ENCODE data around the gene MEI1.

MEI1 gene

GRCh38 chr22:41782751-41783150, 83.4 kb downstream of the MEI1 start:
- H3K4me3 ChIP-seq (ENCODE audit: low read depth, low read length), result no peak overlapping the region
- no peaks in the 10 kb centered on the region for H3K9me3 ChIP-seq (ENCODE audit: control insufficient read depth, insufficient read depth, low read length)
- no peaks in the 10 kb centered on the region for H3K27me3 ChIP-seq (ENCODE audit: control insufficient read depth, insufficient read depth, low read length)
- no peaks in the 10 kb centered on the region for H3K4me1 ChIP-seq (ENCODE audit: control insufficient read depth, insufficient read depth, low read length)
- H3K9ac ChIP-seq (ENCODE audit: low read depth, low read length), result no peak overlapping the region
- no peak overlapping the region for H3K27ac ChIP-seq (ENCODE audit: low read depth, low read length)
- H3K36me3 ChIP-seq (ENCODE audit: control insufficient read depth, insufficient read depth, low read length), result no peaks in the 10 kb centered on the region

GRCh38 chr22:41787331-41787730, 88.0 kb downstream of the MEI1 start:
- no peaks in the 10 kb centered on the region for H3K9me3 ChIP-seq (ENCODE audit: control insufficient read depth, insufficient read depth, low read length)
- H3K27ac ChIP-seq (ENCODE audit: low read depth, low read length), result no peak overlapping the region
- no peak overlapping the region for H3K9ac ChIP-seq (ENCODE audit: low read depth, low read length)
- H3K27me3 ChIP-seq (ENCODE audit: control insufficient read depth, insufficient read depth, low read length), result no peaks in the 10 kb centered on the region
- no peaks in the 10 kb centered on the region for H3K4me1 ChIP-seq (ENCODE audit: control insufficient read depth, insufficient read depth, low read length)
- no peak overlapping the region for H3K4me3 ChIP-seq (ENCODE audit: low read depth, low read length)
- no peaks in the 10 kb centered on the region for H3K36me3 ChIP-seq (ENCODE audit: control insufficient read depth, insufficient read depth, low read length)

GRCh38 chr22:41793871-41794270, 94.6 kb downstream of the MEI1 start:
- Histone ChIP-seq H3K9me3 (ENCODE audit: control insufficient read depth, insufficient read depth, low read length) (no peaks in the 10 kb centered on the region), H3K4me1 (ENCODE audit: control insufficient read depth, insufficient read depth, low read length) (no peaks in the 10 kb centered on the region; the same call in 1 of the 2 replicates), H3K27ac (ENCODE audit: low read depth, low read length) (no peak overlapping the region), H3K36me3 (ENCODE audit: control insufficient read depth, insufficient read depth, low read length) (no peaks in the 10 kb centered on the region), H3K27me3 (ENCODE audit: control insufficient read depth, insufficient read depth, low read length) (no peaks in the 10 kb centered on the region), H3K9ac (ENCODE audit: low read depth, low read length) (no peak overlapping the region), H3K4me3 (ENCODE audit: low read depth, low read length) (no peak overlapping the region)

GRCh38 chr22:41798736-41799135, 99.4 kb downstream of the MEI1 start:
- no peaks in the 10 kb centered on the region for H3K36me3 ChIP-seq (ENCODE audit: control insufficient read depth, insufficient read depth, low read length)
- no peak overlapping the region for H3K9ac ChIP-seq (ENCODE audit: low read depth, low read length)
- no peak overlapping the region for H3K27ac ChIP-seq (ENCODE audit: low read depth, low read length)
- no peak overlapping the region for H3K4me3 ChIP-seq (ENCODE audit: low read depth, low read length)
- peaks cover 19% of the 10 kb centered on the region for H3K4me1 ChIP-seq (ENCODE audit: control insufficient read depth, insufficient read depth, low read length)
- no peaks in the 10 kb centered on the region for H3K9me3 ChIP-seq (ENCODE audit: control insufficient read depth, insufficient read depth, low read length)
- no peaks in the 10 kb centered on the region for H3K27me3 ChIP-seq (ENCODE audit: control insufficient read depth, insufficient read depth, low read length)

- Histone ChIP-seq H3K9me3 (ENCODE audit: control insufficient read depth, insufficient read depth, low read length) (no peaks in the 10 kb centered on the region), H3K27ac (ENCODE audit: low read depth, low read length) (peak overlapping the region; percentile 95), H3K27me3 (ENCODE audit: control insufficient read depth, insufficient read depth, low read length) (no peaks in the 10 kb centered on the region), H3K4me1 (ENCODE audit: control insufficient read depth, insufficient read depth, low read length) (peaks cover 19% of the 10 kb centered on the region), H3K4me3 (ENCODE audit: low read depth, low read length) (peak overlapping the region; percentile 82), H3K9ac (ENCODE audit: low read depth, low read length) (peak overlapping the region; percentile 74), H3K36me3 (ENCODE audit: control insufficient read depth, insufficient read depth, low read length) (no peaks in the 10 kb centered on the region)
These were observed 100.4 kb downstream of the MEI1 start for GRCh38 chr22:41799486-41800347.

GRCh38 chr22:41800348-41801146, 101.2 kb downstream of the MEI1 start, which contains the start of gene CCDC134:
TSS of gene CCDC134 (plus strand) at chr22:41800679. CDS start at chr22:41808891, 8,212 bp downstream.
- H3K36me3 ChIP-seq (ENCODE audit: control insufficient read depth, insufficient read depth, low read length), result no peaks in the 10 kb centered on the region
- no peaks in the 10 kb centered on the region for H3K9me3 ChIP-seq (ENCODE audit: control insufficient read depth, insufficient read depth, low read length)
- H3K9ac ChIP-seq (ENCODE audit: low read depth, low read length), result peak within 1 kb of the TSS; percentile 74
- peak within 1 kb of the TSS; percentile 95 for H3K27ac ChIP-seq (ENCODE audit: low read depth, low read length)
- H3K27me3 ChIP-seq (ENCODE audit: control insufficient read depth, insufficient read depth, low read length), result no peaks in the 10 kb centered on the region
- peaks cover 19% of the 10 kb centered on the region for H3K4me1 ChIP-seq (ENCODE audit: control insufficient read depth, insufficient read depth, low read length)
- peak within 1 kb of the TSS; percentile 82 for H3K4me3 ChIP-seq (ENCODE audit: low read depth, low read length)

- Histone ChIP-seq H3K4me1 (ENCODE audit: control insufficient read depth, insufficient read depth, low read length) (peaks cover 19% of the 10 kb centered on the region), H3K9ac (ENCODE audit: low read depth, low read length) (peak overlapping the region; percentile 74), H3K36me3 (ENCODE audit: control insufficient read depth, insufficient read depth, low read length) (no peaks in the 10 kb centered on the region), H3K9me3 (ENCODE audit: control insufficient read depth, insufficient read depth, low read length) (no peaks in the 10 kb centered on the region), H3K27ac (ENCODE audit: low read depth, low read length) (peak overlapping the region; percentile 95), H3K27me3 (ENCODE audit: control insufficient read depth, insufficient read depth, low read length) (no peaks in the 10 kb centered on the region), H3K4me3 (ENCODE audit: low read depth, low read length) (peak overlapping the region; percentile 82)
These were observed 102.0 kb downstream of the MEI1 start for GRCh38 chr22:41801147-41801819.

GRCh38 chr22:41801886-41802285, 102.6 kb downstream of the MEI1 start:
- H3K27ac ChIP-seq (ENCODE audit: low read depth, low read length), result no peak overlapping the region
- H3K36me3 ChIP-seq (ENCODE audit: control insufficient read depth, insufficient read depth, low read length), result no peaks in the 10 kb centered on the region
- no peaks in the 10 kb centered on the region for H3K27me3 ChIP-seq (ENCODE audit: control insufficient read depth, insufficient read depth, low read length)
- peaks cover 19% of the 10 kb centered on the region for H3K4me1 ChIP-seq (ENCODE audit: control insufficient read depth, insufficient read depth, low read length)
- no peak overlapping the region for H3K9ac ChIP-seq (ENCODE audit: low read depth, low read length)
- H3K9me3 ChIP-seq (ENCODE audit: control insufficient read depth, insufficient read depth, low read length), result no peaks in the 10 kb centered on the region
- peak overlapping the region; percentile 82 for H3K4me3 ChIP-seq (ENCODE audit: low read depth, low read length)

GRCh38 chr22:41805639-41806038, 106.3 kb downstream of the MEI1 start:
- H3K27me3 ChIP-seq (ENCODE audit: control insufficient read depth, insufficient read depth, low read length), result no peaks in the 10 kb centered on the region

GRCh38 chr22:41808400-41808799, 109.1 kb downstream of the MEI1 start:
- H3K9ac ChIP-seq (ENCODE audit: low read depth, low read length), result no peak overlapping the region
- H3K4me3 ChIP-seq (ENCODE audit: low read depth, low read length), result no peak overlapping the region
- no peaks in the 10 kb centered on the region for H3K27me3 ChIP-seq (ENCODE audit: control insufficient read depth, insufficient read depth, low read length)
- H3K4me1 ChIP-seq (ENCODE audit: control insufficient read depth, insufficient read depth, low read length), result no peaks in the 10 kb centered on the region
- H3K9me3 ChIP-seq (ENCODE audit: control insufficient read depth, insufficient read depth, low read length), result no peaks in the 10 kb centered on the region
- no peak overlapping the region for H3K27ac ChIP-seq (ENCODE audit: low read depth, low read length)
- peaks cover 35% of the 10 kb centered on the region for H3K36me3 ChIP-seq (ENCODE audit: control insufficient read depth, insufficient read depth, low read length)

More at GRCh38 chr22:41805639-41806038, 106.3 kb downstream of the MEI1 start:
- H3K27ac ChIP-seq (ENCODE audit: low read depth, low read length), result no peak overlapping the region
- no peaks in the 10 kb centered on the region for H3K9me3 ChIP-seq (ENCODE audit: control insufficient read depth, insufficient read depth, low read length)
- H3K4me1 ChIP-seq (ENCODE audit: control insufficient read depth, insufficient read depth, low read length), result peaks cover 6% of the 10 kb centered on the region; the same call in 1 of the 2 replicates
- H3K9ac ChIP-seq (ENCODE audit: low read depth, low read length), result no peak overlapping the region
- no peak overlapping the region for H3K4me3 ChIP-seq (ENCODE audit: low read depth, low read length)
- H3K36me3 ChIP-seq (ENCODE audit: control insufficient read depth, insufficient read depth, low read length), result peaks cover 16% of the 10 kb centered on the region

Measured in HUES48 (cell line).